ENCODE data around the gene ACTR3C. TPM values are rescaled to one million over a fixed set of nuclear protein-coding genes. Genes with fewer than 3 reads are reported as not detected.
"Not testable (repeated sequence)": the region's sequence is repeated elsewhere in the genome, so short reads cannot be mapped to it uniquely, and the experiment has no call there.

The ACTR3C gene
- total RNA-seq, 2 experiments from 2014 or later, result 3.2 to 4.7 TPM

DNA sequence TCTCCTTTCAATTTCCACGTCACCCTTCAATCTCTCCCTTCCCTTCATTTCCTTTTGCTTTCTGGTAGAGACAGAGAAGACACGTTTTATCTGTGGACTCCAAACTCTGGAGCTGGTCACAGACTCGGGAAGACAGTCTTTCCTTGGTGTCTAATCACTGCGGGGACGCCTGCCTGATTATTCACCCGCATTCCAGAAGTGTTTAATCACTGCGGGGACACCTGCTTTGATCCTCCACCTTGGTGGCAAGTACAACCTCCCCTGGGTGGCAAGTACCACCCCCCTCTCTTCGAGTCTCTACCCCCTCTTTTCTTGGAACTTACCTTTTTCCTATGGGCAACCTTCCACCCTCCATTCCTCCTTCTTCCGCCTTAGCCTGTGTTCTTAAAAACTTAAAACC, 15.4 kb downstream of the ACTR3C start:
- H3K27me3 Mint-ChIP-seq, result no peaks in the 10 kb centered on the region

GRCh38 chr7:150307129-150307528, 16.2 kb downstream of the ACTR3C start:
- no peaks in the 10 kb centered on the region for H3K27me3 Mint-ChIP-seq
- intact Hi-C loops (cut with DNase I, micrococcal nuclease), result no loop called here
- no peaks in the 10 kb centered on the region for H3K36me3 Mint-ChIP-seq (ENCODE audit: low read depth)
- no peak overlapping the region for H3K4me3 Mint-ChIP-seq
- no peaks in the 10 kb centered on the region for H3K9me3 Mint-ChIP-seq (ENCODE audit: low read depth)
- H3K4me1 Mint-ChIP-seq, result no peaks in the 10 kb centered on the region
- ATAC-seq (no peak), DNase-seq (no peak)
- CTCF ChIA-PET, result interaction anchor here (0.6 kb wide), 1 partner anchor 651 kb away, joined by 4 read pairs; no protein-coding TSS in a partner anchor
- POLR2A ChIA-PET, result no interaction called here
- H3K27ac Mint-ChIP-seq, result no peak overlapping the region

More for the DNA sequence above, 15.4 kb downstream of the ACTR3C start:
- ChIA-PET CTCF (no interaction called here), POLR2A (no interaction called here)
- DNase-seq, result no peak
- Mint-ChIP-seq H3K9me3 (ENCODE audit: low read depth) (no peaks in the 10 kb centered on the region), H3K36me3 (ENCODE audit: low read depth) (no peaks in the 10 kb centered on the region), H3K27ac (no peak overlapping the region), H3K4me1 (no peaks in the 10 kb centered on the region), H3K4me3 (no peak overlapping the region)
- ATAC-seq, result no peak
- intact Hi-C loops (cut with DNase I, micrococcal nuclease), result no loop called here

DNA sequence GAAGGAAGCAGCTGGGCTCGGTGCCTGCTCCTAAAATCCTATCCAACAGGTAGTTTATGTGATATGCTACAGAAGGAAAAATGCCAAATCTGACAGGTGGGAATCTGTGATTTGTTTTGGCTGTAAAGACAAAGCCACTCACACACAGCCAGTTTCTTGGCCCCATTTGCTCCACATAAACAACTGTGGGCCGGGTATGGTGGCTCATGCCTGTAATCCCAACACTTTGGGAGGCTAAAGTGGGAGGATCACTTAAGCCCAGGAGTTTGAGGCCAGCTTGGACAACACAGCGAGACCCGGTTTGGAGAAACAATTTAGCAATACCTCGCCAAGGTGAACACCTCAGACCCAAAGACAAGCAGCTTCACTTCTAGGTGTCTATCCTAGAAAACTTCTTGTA, 17.0 kb downstream of the ACTR3C start:
- intact Hi-C loops (cut with DNase I, micrococcal nuclease); H3K9me3 Mint-ChIP-seq (ENCODE audit: low read depth); H3K36me3 Mint-ChIP-seq (ENCODE audit: low read depth); H3K4me1 Mint-ChIP-seq; CTCF ChIA-PET; H3K27ac Mint-ChIP-seq; H3K4me3 Mint-ChIP-seq; H3K27me3 Mint-ChIP-seq; POLR2A ChIA-PET; ATAC-seq; DNase-seq: not testable (repeated sequence)

DNA sequence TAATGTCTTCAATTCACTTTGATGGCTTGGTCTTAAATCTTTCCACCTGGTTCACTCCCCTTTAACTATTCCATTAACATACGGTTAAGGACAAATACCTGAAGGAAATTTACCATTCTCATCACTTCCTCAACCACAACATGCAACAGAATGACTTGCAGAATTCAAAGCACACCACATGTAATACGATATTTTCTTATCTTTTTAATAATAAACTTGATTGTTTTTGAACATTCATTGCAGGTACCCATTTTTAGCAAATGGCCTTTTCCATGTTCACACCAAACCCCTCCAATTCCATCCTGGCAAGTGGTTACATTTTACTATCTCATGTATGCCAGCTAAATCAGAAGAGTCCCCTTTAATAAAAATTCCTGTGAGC, 17.5 kb downstream of the ACTR3C start:
- H3K9me3 Mint-ChIP-seq (ENCODE audit: low read depth); intact Hi-C loops (cut with DNase I, micrococcal nuclease); POLR2A ChIA-PET; H3K27ac Mint-ChIP-seq; CTCF ChIA-PET; H3K36me3 Mint-ChIP-seq (ENCODE audit: low read depth); DNase-seq; H3K27me3 Mint-ChIP-seq; ATAC-seq; H3K4me3 Mint-ChIP-seq; H3K4me1 Mint-ChIP-seq: not testable (repeated sequence)

DNA sequence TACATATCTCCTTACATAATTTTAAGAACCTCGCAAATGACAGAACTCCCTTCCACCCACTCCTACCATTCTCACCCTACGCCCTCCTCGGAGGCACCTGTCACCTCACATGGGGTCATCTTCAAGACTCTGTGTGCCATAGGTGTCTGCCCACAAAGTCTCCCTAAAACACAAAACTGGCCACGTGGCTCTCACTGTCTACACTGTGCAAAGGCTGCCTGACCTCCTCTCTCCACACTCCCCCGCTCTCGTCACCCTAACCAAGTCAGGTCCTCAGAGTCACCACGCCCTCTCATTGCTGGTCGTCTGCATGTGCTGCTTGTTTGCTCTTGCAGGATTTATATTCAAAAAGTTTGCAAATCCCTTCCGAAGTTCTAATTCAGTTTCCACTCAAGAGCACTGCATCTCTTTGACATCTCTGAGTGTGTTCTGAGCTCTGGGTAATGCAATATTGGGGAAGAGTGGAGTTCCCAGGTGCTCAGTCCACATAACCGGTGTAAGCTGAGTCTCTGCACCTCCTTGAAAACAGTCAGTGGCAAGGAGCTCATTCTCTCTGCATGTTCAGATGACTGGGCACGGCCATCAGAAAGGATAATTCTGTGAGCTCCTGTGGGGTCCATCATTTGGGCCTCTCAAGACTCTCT, 18.0 kb downstream of the ACTR3C start:
- H3K27me3 Mint-ChIP-seq; H3K27ac Mint-ChIP-seq; H3K4me3 Mint-ChIP-seq; CTCF ChIA-PET; DNase-seq; H3K9me3 Mint-ChIP-seq (ENCODE audit: low read depth); ATAC-seq; H3K36me3 Mint-ChIP-seq (ENCODE audit: low read depth); intact Hi-C loops (cut with DNase I, micrococcal nuclease); H3K4me1 Mint-ChIP-seq; POLR2A ChIA-PET: not testable (repeated sequence)

DNA sequence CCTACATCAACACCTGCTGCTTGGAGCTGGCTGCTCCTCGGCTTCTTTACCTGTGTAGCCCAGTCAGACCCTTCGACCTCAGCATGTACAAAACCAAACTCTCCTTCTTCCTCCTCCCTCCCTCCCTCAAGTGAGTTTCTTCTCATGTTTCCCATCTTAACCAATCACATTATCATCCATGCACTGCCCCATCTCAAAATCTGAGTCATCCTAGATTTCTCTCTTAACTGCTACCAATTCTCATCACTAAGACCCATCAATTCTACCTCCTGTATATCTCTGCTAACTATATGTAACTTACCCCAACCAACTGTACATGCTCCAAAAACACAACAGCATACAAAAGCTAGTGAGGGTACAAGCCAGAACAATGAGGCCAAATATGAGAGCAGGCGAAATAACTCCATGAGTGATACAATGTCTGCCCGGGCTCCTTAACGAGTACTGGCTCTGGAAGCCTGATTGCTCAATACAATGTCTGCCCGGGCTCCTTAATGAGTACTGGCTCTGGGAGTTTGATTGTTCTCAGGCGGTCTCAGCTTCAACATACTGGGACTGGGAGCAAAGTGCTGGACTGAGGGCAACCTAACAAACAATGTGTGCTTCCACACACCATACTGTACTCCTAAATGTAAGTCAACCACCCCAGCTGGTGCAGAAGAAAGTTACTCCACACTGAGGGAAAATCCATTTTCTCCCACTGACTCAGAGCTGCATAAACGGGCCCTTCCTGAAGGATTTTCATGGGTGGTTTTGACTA, 18.7 kb downstream of the ACTR3C start:
- DNase-seq; H3K9me3 Mint-ChIP-seq (ENCODE audit: low read depth); H3K27ac Mint-ChIP-seq; H3K27me3 Mint-ChIP-seq; intact Hi-C loops (cut with DNase I, micrococcal nuclease); H3K4me3 Mint-ChIP-seq; POLR2A ChIA-PET; H3K36me3 Mint-ChIP-seq (ENCODE audit: low read depth); CTCF ChIA-PET; H3K4me1 Mint-ChIP-seq: not testable (repeated sequence)
- ATAC-seq, result peak; percentile 49

DNA sequence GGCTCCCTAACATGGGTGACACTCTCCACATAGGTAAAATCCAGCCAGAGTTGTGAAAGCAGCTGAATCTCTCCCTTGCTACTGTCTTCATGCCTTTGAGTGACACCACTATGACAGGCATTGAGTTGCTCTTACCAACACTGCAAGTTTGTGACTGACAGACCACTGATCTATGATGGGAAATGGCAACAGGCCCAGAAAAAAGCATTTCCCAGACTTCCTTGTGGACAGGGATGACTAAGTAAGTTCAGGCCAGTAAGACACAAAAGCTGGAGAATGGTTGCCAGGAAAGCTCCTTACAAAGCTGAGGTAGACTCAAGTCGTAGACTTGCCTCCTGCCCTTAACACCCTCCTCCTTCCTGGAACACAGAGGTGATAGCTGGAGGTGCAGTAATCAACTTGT, 20.4 kb downstream of the ACTR3C start:
- DNase-seq, CTCF ChIA-PET: not testable (repeated sequence)

GRCh38 chr7:150297978-150298377, 25.4 kb downstream of the ACTR3C start:
- ATAC-seq; H3K9me3 Mint-ChIP-seq (ENCODE audit: low read depth); CTCF ChIA-PET; intact Hi-C loops (cut with DNase I, micrococcal nuclease); H3K4me1 Mint-ChIP-seq; H3K36me3 Mint-ChIP-seq (ENCODE audit: low read depth); H3K4me3 Mint-ChIP-seq; H3K27ac Mint-ChIP-seq; DNase-seq; POLR2A ChIA-PET; H3K27me3 Mint-ChIP-seq: not testable (repeated sequence)

More for the DNA sequence above, 20.4 kb downstream of the ACTR3C start:
- H3K27me3 Mint-ChIP-seq; H3K4me1 Mint-ChIP-seq; H3K9me3 Mint-ChIP-seq (ENCODE audit: low read depth); H3K36me3 Mint-ChIP-seq (ENCODE audit: low read depth); H3K27ac Mint-ChIP-seq; H3K4me3 Mint-ChIP-seq; POLR2A ChIA-PET; intact Hi-C loops (cut with DNase I, micrococcal nuclease); ATAC-seq: not testable (repeated sequence)

- H3K4me1 Mint-ChIP-seq; H3K27ac Mint-ChIP-seq; ATAC-seq; H3K9me3 Mint-ChIP-seq (ENCODE audit: low read depth); H3K4me3 Mint-ChIP-seq; CTCF ChIA-PET; H3K27me3 Mint-ChIP-seq; intact Hi-C loops (cut with DNase I, micrococcal nuclease); DNase-seq; H3K36me3 Mint-ChIP-seq (ENCODE audit: low read depth); POLR2A ChIA-PET: not testable (repeated sequence)
These were observed 26.5 kb downstream of the ACTR3C start for GRCh38 chr7:150296802-150297201.

- H3K4me3 Mint-ChIP-seq; DNase-seq; CTCF ChIA-PET; H3K27ac Mint-ChIP-seq; intact Hi-C loops (cut with DNase I, micrococcal nuclease); H3K27me3 Mint-ChIP-seq; POLR2A ChIA-PET; ATAC-seq; H3K4me1 Mint-ChIP-seq; H3K9me3 Mint-ChIP-seq (ENCODE audit: low read depth); H3K36me3 Mint-ChIP-seq (ENCODE audit: low read depth): not testable (repeated sequence)
These were observed 27.7 kb downstream of the ACTR3C start for GRCh38 chr7:150295614-150296013.

- CTCF ChIA-PET; H3K27me3 Mint-ChIP-seq; H3K9me3 Mint-ChIP-seq (ENCODE audit: low read depth); DNase-seq; H3K4me1 Mint-ChIP-seq; H3K27ac Mint-ChIP-seq; ATAC-seq; H3K4me3 Mint-ChIP-seq; intact Hi-C loops (cut with DNase I, micrococcal nuclease); POLR2A ChIA-PET; H3K36me3 Mint-ChIP-seq (ENCODE audit: low read depth): not testable (repeated sequence)
These were observed 28.3 kb downstream of the ACTR3C start for GRCh38 chr7:150295027-150295426.

- H3K4me3 Mint-ChIP-seq; intact Hi-C loops (cut with DNase I, micrococcal nuclease); H3K27me3 Mint-ChIP-seq; H3K9me3 Mint-ChIP-seq (ENCODE audit: low read depth); CTCF ChIA-PET; DNase-seq; H3K36me3 Mint-ChIP-seq (ENCODE audit: low read depth); H3K27ac Mint-ChIP-seq; H3K4me1 Mint-ChIP-seq; POLR2A ChIA-PET; ATAC-seq: not testable (repeated sequence)
These were observed 33.0 kb downstream of the ACTR3C start for GRCh38 chr7:150290317-150290716.
